ENCODE measurements around the gene ZIC2.

- no peak for TF ChIP-seq POLR2A (IDR thresholded peaks at IDR 0.05)
- TF ChIP-seq, protein P1, sequence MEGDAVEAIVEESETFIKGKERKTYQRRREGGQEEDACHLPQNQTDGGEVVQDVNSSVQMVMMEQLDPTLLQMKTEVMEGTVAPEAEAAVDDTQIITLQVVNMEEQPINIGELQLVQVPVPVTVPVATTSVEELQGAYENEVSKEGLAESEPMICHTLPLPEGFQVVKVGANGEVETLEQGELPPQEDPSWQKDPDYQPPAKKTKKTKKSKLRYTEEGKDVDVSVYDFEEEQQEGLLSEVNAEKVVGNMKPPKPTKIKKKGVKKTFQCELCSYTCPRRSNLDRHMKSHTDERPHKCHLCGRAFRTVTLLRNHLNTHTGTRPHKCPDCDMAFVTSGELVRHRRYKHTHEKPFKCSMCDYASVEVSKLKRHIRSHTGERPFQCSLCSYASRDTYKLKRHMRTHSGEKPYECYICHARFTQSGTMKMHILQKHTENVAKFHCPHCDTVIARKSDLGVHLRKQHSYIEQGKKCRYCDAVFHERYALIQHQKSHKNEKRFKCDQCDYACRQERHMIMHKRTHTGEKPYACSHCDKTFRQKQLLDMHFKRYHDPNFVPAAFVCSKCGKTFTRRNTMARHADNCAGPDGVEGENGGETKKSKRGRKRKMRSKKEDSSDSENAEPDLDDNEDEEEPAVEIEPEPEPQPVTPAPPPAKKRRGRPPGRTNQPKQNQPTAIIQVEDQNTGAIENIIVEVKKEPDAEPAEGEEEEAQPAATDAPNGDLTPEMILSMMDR (IDR thresholded peaks at IDR 0.05), result no peak
Observed at GRCh38 chr13:99948411-99948810, 33.2 kb upstream of the ZIC2 start.
